Body of pancreas (tissue), 4 donors: ENCODE data around the gene AGMO. TPM values are rescaled to one million over a fixed set of nuclear protein-coding genes. Genes with fewer than 3 reads are reported as not detected.

ENCODE experiments used
- ATAC-seq: fragments of 150-250 bp; one replicate; pipeline ENCODE4 v1.9.1; 2016
- DNase-seq, 4 donors: peaks; one replicate each; pipeline ENCODE4 v3.0.0-alpha.2; 2019
- H3K27ac ChIP-seq, 4 donors: fragments of 200-600 bp; sonication (generic); 1 replicate in 3 of 4; 2 replicates in 1 of 4; pipeline versions ENCODE4 v1.5.1 to v1.6.1; 2016 to 2019; ENCODE audit warnings: mild to moderate bottlenecking in 1 of 4, mixed read lengths in 1 of 4, moderate library complexity in 1 of 4
- H3K27me3 ChIP-seq, 2 donors: fragments of 200-600 bp; sonication (generic); one replicate each; pipeline ENCODE4 v1.6.0; 2016; ENCODE audit warnings: mild to moderate bottlenecking in 1 of 2
- H3K36me3 ChIP-seq, 2 donors: fragments of 200-600 bp; sonication (generic); replicated peaks in 1 of 2; 2 replicates each; pipeline ENCODE4 v1.5.1; 2016; ENCODE audit warnings: low read depth in 2 of 2; ENCODE audit not compliant: insufficient read depth in 1 of 2
- H3K4me1 ChIP-seq: fragments of 200-600 bp; sonication (generic); one replicate; pipeline ENCODE4 v1.6.0; 2016
- H3K4me3 ChIP-seq, 2 donors: fragments of 200-600 bp; sonication (generic); 1 replicate in 1 of 2; 2 replicates in 1 of 2; pipeline ENCODE4 v1.5.1; 2016 to 2019
- H3K9me3 ChIP-seq, 3 donors: fragments of 200-600 bp; sonication (generic); 1 replicate in 2 of 3; 2 replicates in 1 of 3; pipeline ENCODE4 v1.5.1; 2016
- POLR2A ChIP-seq, 3 donors: fragments of 450-650 bp; IDR thresholded peaks; one replicate each; pipeline ENCODE4 v1.6.1; 2016; ENCODE audit warnings: antibody characterized with exemption in 3 of 3, mild to moderate bottlenecking in 2 of 3
- WGBS, 2 donors: methylation state at CpG; one replicate each; pipeline ENCODE4 v1.1.5; 2017; 5-methylcytosine and 5-hydroxymethylcytosine counted together
- intact Hi-C: fragments of 100-400 bp; cut with DNase I; formaldehyde crosslinking; loops from one replicate; pipeline ENCODE4 v1.15.1; 2023
- total RNA-seq, 2 donors: library from RNA; depleted of rRNA; stranded (reverse); fragments of >200 nt; gene quantifications; one replicate each; pipeline ENCODE4 v1.1.0, GENCODE V29; 2016
- TF ChIP-seq, protein P1 (sequence below), 7 experiments: fragments of 450-650 bp in 4 of 7; fragments of 200-600 bp in 3 of 7; sonication (generic) in 3 of 7; IDR thresholded peaks; one replicate each; pipeline ENCODE4 v1.5.1; 2016 to 2019; ENCODE audit warnings: antibody characterized with exemption in 7 of 7

Gene AGMO
- total RNA-seq, 2 donors from 2014 or later: 0.52 TPM; not detected in 1

DNA sequence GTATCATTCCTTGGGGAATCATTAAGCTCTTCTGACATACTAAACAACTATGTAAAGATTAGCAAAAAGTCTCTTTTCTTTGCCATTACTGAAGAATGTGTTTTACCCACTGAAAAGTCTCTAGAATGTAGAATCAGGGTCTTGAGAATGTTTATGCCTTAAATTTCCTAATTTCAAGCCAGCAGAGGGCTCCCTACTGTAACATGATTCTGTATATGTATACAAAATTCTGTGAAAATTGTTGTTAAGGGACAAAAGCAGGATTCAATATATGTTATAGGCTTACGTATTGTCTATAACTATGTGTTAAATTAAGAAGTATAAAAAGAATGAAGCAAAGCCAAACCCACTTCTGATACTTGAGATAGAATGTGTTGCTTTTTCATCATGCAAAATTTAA is 362.3 kb downstream of the AGMO start:
- Histone ChIP-seq H3K27me3 (no peaks in the 10 kb centered on the region), H3K4me3 (no peak overlapping the region), H3K27ac (no peak overlapping the region), H3K9me3 (no peaks in the 10 kb centered on the region), H3K36me3 (no peaks in the 10 kb centered on the region), H3K4me1 (no peaks in the 10 kb centered on the region)
- ATAC-seq (no peak), DNase-seq (no peak)
- intact Hi-C loops: no loop called here
- TF ChIP-seq POLR2A (IDR thresholded peaks at IDR 0.05): no peak
- TF ChIP-seq, protein P1, sequence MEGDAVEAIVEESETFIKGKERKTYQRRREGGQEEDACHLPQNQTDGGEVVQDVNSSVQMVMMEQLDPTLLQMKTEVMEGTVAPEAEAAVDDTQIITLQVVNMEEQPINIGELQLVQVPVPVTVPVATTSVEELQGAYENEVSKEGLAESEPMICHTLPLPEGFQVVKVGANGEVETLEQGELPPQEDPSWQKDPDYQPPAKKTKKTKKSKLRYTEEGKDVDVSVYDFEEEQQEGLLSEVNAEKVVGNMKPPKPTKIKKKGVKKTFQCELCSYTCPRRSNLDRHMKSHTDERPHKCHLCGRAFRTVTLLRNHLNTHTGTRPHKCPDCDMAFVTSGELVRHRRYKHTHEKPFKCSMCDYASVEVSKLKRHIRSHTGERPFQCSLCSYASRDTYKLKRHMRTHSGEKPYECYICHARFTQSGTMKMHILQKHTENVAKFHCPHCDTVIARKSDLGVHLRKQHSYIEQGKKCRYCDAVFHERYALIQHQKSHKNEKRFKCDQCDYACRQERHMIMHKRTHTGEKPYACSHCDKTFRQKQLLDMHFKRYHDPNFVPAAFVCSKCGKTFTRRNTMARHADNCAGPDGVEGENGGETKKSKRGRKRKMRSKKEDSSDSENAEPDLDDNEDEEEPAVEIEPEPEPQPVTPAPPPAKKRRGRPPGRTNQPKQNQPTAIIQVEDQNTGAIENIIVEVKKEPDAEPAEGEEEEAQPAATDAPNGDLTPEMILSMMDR (IDR thresholded peaks at IDR 0.05): no peak
- WGBS, 2 donors: 38% methylated on average over 1 of the region's 1 CpG

GRCh38 chr7:15197042-15197977 is 364.5 kb downstream of the AGMO start:
- Histone ChIP-seq H3K27ac (no peak overlapping the region), H3K9me3 (no peaks in the 10 kb centered on the region), H3K36me3 (no peaks in the 10 kb centered on the region), H3K4me1 (no peaks in the 10 kb centered on the region), H3K27me3 (no peaks in the 10 kb centered on the region), H3K4me3 (no peak overlapping the region)
- ATAC-seq (no peak), DNase-seq (no peak)
- 54 to 63% methylated on average over 7 of the region's 7 CpGs for WGBS, 2 donors
- intact Hi-C loops: no loop called here
- no peak for TF ChIP-seq POLR2A (IDR thresholded peaks at IDR 0.05)
- TF ChIP-seq, protein P1 (IDR thresholded peaks at IDR 0.05): no peak

DNA sequence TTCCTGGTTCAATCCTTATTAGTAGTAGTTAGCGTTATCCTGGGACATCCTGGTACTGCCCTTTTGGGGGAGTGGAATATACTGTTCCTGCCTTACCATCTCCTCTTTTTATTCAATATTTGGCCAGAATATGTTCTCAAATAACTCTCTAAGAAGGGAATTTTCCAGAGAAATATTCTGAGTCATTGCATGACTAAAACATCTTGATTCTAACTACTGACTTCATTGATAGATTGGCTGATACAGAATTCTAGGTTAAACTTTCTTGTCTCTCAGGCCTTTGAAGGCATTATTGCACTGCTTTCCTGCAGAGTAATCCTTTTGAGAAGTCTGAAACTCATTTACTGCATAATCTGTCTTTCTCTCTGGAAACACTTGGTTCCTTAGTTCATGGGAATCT is 383.8 kb downstream of the AGMO start:
- ATAC-seq: no peak
- H3K9me3 ChIP-seq: no peaks in the 10 kb centered on the region
- no peak for DNase-seq
- no peak overlapping the region for H3K4me3 ChIP-seq
- H3K36me3 ChIP-seq: no peaks in the 10 kb centered on the region
- intact Hi-C loops: no loop called here
- H3K27me3 ChIP-seq: no peaks in the 10 kb centered on the region
- WGBS, 2 donors: 81 to 94% methylated on average over 1 of the region's 1 CpG
- TF ChIP-seq, protein P1 (IDR thresholded peaks at IDR 0.05): no peak
- no peak for TF ChIP-seq POLR2A (IDR thresholded peaks at IDR 0.05)
- no peak overlapping the region for H3K27ac ChIP-seq
- no peaks in the 10 kb centered on the region for H3K4me1 ChIP-seq

- no peak for TF ChIP-seq POLR2A (IDR thresholded peaks at IDR 0.05)
- TF ChIP-seq, protein P1 (IDR thresholded peaks at IDR 0.05): no peak
- intact Hi-C loops: no loop called here
- Histone ChIP-seq H3K4me1 (no peaks in the 10 kb centered on the region), H3K27me3 (no peaks in the 10 kb centered on the region), H3K9me3 (no peaks in the 10 kb centered on the region), H3K36me3 (no peaks in the 10 kb centered on the region), H3K27ac (no peak overlapping the region), H3K4me3 (no peak overlapping the region)
- DNase-seq (no peak), ATAC-seq (no peak)
- 24 to 40% methylated on average over 4 of the region's 4 CpGs for WGBS, 2 donors
Measured at GRCh38 chr7:15176089-15176488, 385.7 kb downstream of the AGMO start.

DNA sequence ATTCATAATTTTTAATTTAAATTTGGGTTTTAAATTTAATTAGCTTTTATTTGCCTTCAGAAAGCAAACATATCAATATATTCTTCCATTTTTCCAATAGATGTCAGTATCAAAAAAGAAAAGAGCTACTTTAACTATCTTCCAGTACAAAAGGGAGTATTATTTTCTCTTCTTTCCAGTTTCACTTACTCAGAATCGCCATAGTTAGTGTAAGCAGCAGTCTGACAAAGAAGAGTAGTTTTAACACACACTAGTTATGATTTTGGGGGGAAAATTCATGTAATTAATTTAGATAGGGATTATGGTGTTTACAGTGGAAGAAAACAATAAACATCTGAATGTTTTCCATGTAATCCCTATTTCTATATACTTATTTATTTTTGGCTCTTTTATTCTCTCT is 386.7 kb downstream of the AGMO start:
- H3K27ac ChIP-seq: no peak overlapping the region
- intact Hi-C loops: no loop called here
- DNase-seq: no peak
- H3K4me3 ChIP-seq: no peak overlapping the region
- no peaks in the 10 kb centered on the region for H3K4me1 ChIP-seq
- TF ChIP-seq, protein P1 (IDR thresholded peaks at IDR 0.05): no peak
- TF ChIP-seq POLR2A (IDR thresholded peaks at IDR 0.05): no peak
- 42 to 46% methylated on average over 1 of the region's 1 CpG for WGBS, 2 donors
- H3K27me3 ChIP-seq: no peaks in the 10 kb centered on the region
- no peaks in the 10 kb centered on the region for H3K9me3 ChIP-seq
- H3K36me3 ChIP-seq: no peaks in the 10 kb centered on the region
- ATAC-seq: no peak
